Suprapubic skin (tissue), 4 donors: ENCODE data around the gene COL18A1. TPM values are rescaled to one million over a fixed set of nuclear protein-coding genes. Genes with fewer than 3 reads are reported as not detected.
A peak's percentile ranks its signal among the peaks of the same experiment; 100 is the strongest.

Experiments
- DNase-seq, 2 donors: peaks; one replicate each; pipeline ENCODE4 v3.0.0-alpha.2; 2019; ENCODE audit warnings: low spot score in 2 of 2
- H3K27ac ChIP-seq: fragments of 200-600 bp; sonication (generic); one replicate; pipeline ENCODE4 v1.5.1; 2019
- H3K27me3 ChIP-seq: fragments of 200-600 bp; sonication (generic); one replicate; pipeline ENCODE4 v1.5.1; 2019
- H3K36me3 ChIP-seq: fragments of 200-600 bp; sonication (generic); one replicate; pipeline ENCODE4 v1.5.1; 2019
- H3K4me1 ChIP-seq: fragments of 200-600 bp; sonication (generic); one replicate; pipeline ENCODE4 v1.5.1; 2019
- H3K4me3 ChIP-seq: fragments of 200-600 bp; sonication (generic); one replicate; pipeline ENCODE4 v1.5.1; 2019; ENCODE audit warnings: mild to moderate bottlenecking
- H3K9me3 ChIP-seq: fragments of 200-600 bp; sonication (generic); one replicate; pipeline ENCODE4 v1.5.1; 2019
- CTCF ChIP-seq, 2 donors: fragments of 200-600 bp in 1 of 2; fragments of 450-650 bp in 1 of 2; sonication (generic) in 1 of 2; IDR thresholded peaks; one replicate each; pipeline ENCODE4 v1.5.1; 2016 to 2019; ENCODE audit warnings: antibody characterized with exemption in 2 of 2, mild to moderate bottlenecking in 1 of 2, moderate library complexity in 1 of 2
- EP300 ChIP-seq: sonication (generic); formaldehyde crosslinking; IDR thresholded peaks from one replicate; pipeline ENCODE4 v1.6.1; 2017; ENCODE audit warnings: antibody characterized with exemption
- POLR2A ChIP-seq, 2 donors: fragments of 450-650 bp; IDR thresholded peaks; one replicate each; pipeline ENCODE4 v1.6.1; 2017; ENCODE audit warnings: antibody characterized with exemption in 2 of 2, mild to moderate bottlenecking in 2 of 2, moderate library complexity in 2 of 2
- POLR2AphosphoS5 ChIP-seq, 3 donors: sonication (generic); formaldehyde crosslinking; IDR thresholded peaks; one replicate each; pipeline ENCODE4 v1.6.1; 2017; ENCODE audit warnings: antibody characterized with exemption in 3 of 3
- WGBS: methylation state at CpG from one replicate; pipeline ENCODE4 v1.1.5; 2018; 5-methylcytosine and 5-hydroxymethylcytosine counted together
- total RNA-seq, 4 donors: library from RNA; depleted of rRNA; stranded (reverse); fragments of >200 nt; gene quantifications; one replicate each; pipeline ENCODE4 v1.1.0, GENCODE V29; 2016

Gene COL18A1
- total RNA-seq, 4 donors from 2014 or later: 71.9 to 157 (median 101) TPM

- Histone ChIP-seq H3K36me3 (no peaks in the 10 kb centered on the region), H3K4me1 (peaks cover 65% of the 10 kb centered on the region), H3K9me3 (no peaks in the 10 kb centered on the region), H3K27me3 (no peaks in the 10 kb centered on the region), H3K27ac (no peak overlapping the region), H3K4me3 (peak overlapping the region; percentile 34)
- no peak for DNase-seq
- WGBS: 33% methylated on average over 9 of the region's 24 CpGs
- TF ChIP-seq EP300 (no peak), POLR2A (IDR thresholded peaks at IDR 0.05) (no peak), CTCF (IDR thresholded peaks at IDR 0.05) (no peak), POLR2AphosphoS5 (IDR thresholded peaks at IDR 0.05) (no peak)
Observed at GRCh38 chr21:45454060-45454925, 49.3 kb downstream of the COL18A1 start.

- TF ChIP-seq CTCF (IDR thresholded peaks at IDR 0.05) (no peak), POLR2AphosphoS5 (IDR thresholded peaks at IDR 0.05) (no peak)
- Histone ChIP-seq H3K36me3 (peaks cover 3% of the 10 kb centered on the region), H3K4me3 (peak overlapping the region; percentile 34), H3K27ac (no peak overlapping the region), H3K27me3 (no peaks in the 10 kb centered on the region), H3K4me1 (peaks cover 57% of the 10 kb centered on the region), H3K9me3 (no peaks in the 10 kb centered on the region)
- WGBS: 15% methylated on average over 5 of the region's 23 CpGs
- no peak for DNase-seq
Observed at GRCh38 chr21:45454926-45455673, 50.1 kb downstream of the COL18A1 start.

GRCh38 chr21:45455674-45456583 lies 51.0 kb downstream of the COL18A1 start:
- WGBS: 52% methylated on average over 25 of the region's 47 CpGs
- H3K4me1 ChIP-seq: peaks cover 51% of the 10 kb centered on the region
- TF ChIP-seq EP300 (no peak), POLR2A (IDR thresholded peaks at IDR 0.05) (no peak), CTCF (IDR thresholded peaks at IDR 0.05) (no peak), POLR2AphosphoS5 (IDR thresholded peaks at IDR 0.05) (no peak)

GRCh38 chr21:45456584-45457160 lies 51.7 kb downstream of the COL18A1 start:
- DNase-seq: no peak
- WGBS: 72% methylated on average over 27 of the region's 38 CpGs
- Histone ChIP-seq H3K4me3 (no peak overlapping the region), H3K9me3 (no peaks in the 10 kb centered on the region), H3K27ac (no peak overlapping the region), H3K4me1 (peaks cover 51% of the 10 kb centered on the region), H3K36me3 (peaks cover 6% of the 10 kb centered on the region), H3K27me3 (no peaks in the 10 kb centered on the region)
- TF ChIP-seq POLR2AphosphoS5 (IDR thresholded peaks at IDR 0.05) (no peak), CTCF (IDR thresholded peaks at IDR 0.05) (no peak), POLR2A (IDR thresholded peaks at IDR 0.05) (no peak), EP300 (no peak)

More at GRCh38 chr21:45455674-45456583, 51.0 kb downstream of the COL18A1 start:
- no peaks in the 10 kb centered on the region for H3K9me3 ChIP-seq
- H3K27me3 ChIP-seq: no peaks in the 10 kb centered on the region
- peaks cover 6% of the 10 kb centered on the region for H3K36me3 ChIP-seq
- no peak for DNase-seq
- no peak overlapping the region for H3K27ac ChIP-seq
- H3K4me3 ChIP-seq: peak overlapping the region; percentile 34
